Panc1 (cell line): ENCODE data around the gene FAM83F.

Experiments used
- CTCF ChIP-seq: fragments of 450-650 bp; IDR thresholded peaks from 2 replicates; pipeline ENCODE4 v1.5.1; 2017; ENCODE audit warnings: mild to moderate bottlenecking
- REST ChIP-seq, 2 experiments: IDR thresholded peaks; 2 replicates each; pipeline ENCODE4 v1.6.1; 2011 to 2012; ENCODE audit warnings: low read depth in 2 of 2, control low read depth in 1 of 2, low read length in 1 of 2, mild to moderate bottlenecking in 1 of 2, moderate library complexity in 1 of 2; ENCODE audit not compliant: insufficient read depth in 1 of 2

GRCh38 chr22:39997421-39997820, 2.7 kb downstream of the FAM83F start:
- TF ChIP-seq REST (IDR thresholded peaks at IDR 0.05; ENCODE audit: insufficient read depth in 1 of 2, low read depth in 2 of 2, low read length in 1 of 2) (no peak), CTCF (no peak)
